IPS-18c (cell line): ENCODE measurements around the gene LCNL1.

Experiments used
- H3K4me3 ChIP-seq: 2 replicates; pipeline ENCODE4 v1.7.0; 2013; ENCODE audit warnings: low read depth, mild to moderate bottlenecking, low read length, moderate library complexity; ENCODE audit not compliant: insufficient read depth
- H3K9me3 ChIP-seq: one replicate; pipeline ENCODE4 v1.6.1; 2013; ENCODE audit warnings: mild to moderate bottlenecking, low read length, moderate library complexity; ENCODE audit not compliant: control insufficient read depth, insufficient read depth

LCNL1 gene

DNA sequence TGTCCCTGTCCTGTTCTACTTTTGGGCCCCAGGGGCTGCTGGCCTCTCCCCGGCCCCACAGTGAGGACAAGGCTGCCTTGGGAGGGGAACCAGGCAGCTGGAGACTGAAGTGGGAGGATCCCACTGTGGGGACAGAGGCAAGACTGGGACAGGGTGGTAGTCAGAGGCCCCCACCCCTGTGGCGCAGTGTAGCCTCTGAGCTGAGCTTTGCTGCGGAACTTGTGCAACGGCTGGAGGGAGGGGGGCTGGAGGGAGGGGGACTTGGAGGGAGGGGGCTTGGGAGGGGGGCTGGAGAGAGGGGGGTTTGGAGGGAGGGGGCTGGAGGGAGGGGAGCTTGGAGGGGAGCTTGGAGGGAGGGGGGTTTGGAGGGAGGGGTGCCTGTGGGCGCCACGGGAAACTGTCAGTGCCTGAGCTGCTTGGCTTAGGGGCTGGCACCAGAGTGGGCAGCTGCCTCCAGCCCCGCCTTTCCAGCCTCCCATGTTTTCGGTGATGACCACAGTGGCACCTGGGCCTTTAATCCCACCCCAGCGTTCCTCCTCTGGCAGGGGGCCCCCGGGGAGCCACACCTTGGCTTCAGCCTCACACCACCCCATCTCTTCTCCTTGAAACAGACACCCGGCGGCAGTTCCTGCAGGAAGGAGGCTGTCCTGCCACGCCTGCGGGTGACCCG, 51.4 kb downstream of the LCNL1 start:
- H3K4me3 ChIP-seq: no peak overlapping the region
- no peaks in the 10 kb centered on the region for H3K9me3 ChIP-seq

DNA sequence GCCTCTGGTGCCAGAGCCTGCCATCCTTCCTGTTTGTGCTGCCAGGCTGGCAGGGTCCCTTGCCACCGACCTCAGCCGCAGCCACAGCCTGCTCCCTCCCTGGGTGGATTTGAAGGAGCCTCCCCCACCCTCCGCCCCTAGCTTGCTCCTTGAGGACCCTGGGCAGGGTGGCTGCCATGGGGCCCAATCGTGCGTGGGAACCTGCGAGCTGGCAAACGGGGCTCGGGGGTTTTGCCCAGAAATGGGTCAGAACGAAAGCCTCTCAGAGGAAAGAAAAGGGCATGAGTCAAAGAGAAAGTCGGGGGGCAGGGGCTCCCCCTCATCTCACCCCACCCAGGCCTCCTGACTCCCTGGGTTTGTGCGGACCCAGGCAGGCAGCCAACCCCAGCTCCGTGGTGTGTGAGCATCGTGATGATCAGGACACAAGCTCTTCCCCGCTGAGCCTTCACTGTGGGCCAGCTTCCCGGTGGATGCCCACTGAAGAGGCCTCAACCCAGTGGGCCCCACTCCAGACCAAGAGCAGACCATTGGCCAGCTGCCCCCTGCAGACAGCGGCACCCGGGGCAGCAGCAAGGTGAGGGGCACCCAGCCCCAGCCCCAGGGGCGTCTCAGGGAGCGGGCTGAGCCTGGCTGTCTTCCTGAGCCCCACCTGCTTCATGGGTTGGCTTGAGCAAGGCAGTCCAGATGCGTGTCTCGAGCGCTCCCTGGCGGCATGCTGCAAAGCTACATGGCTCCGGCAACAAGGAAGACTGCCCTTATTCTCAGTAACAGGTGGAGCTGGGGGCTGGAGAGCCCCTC, 52.1 kb downstream of the LCNL1 start:
- H3K4me3 ChIP-seq: no peak overlapping the region
- H3K9me3 ChIP-seq: no peaks in the 10 kb centered on the region
